Adrenal gland (tissue), 5 donors: ENCODE measurements around the gene LRRK1.

ENCODE experiments used
- CTCF ChIP-seq, 6 experiments: fragments of 450-650 bp in 4 of 6; fragments of 200-600 bp in 2 of 6; sonication (generic) in 1 of 6; IDR thresholded peaks; 1 replicate in 5 of 6; 2 replicates in 1 of 6; pipeline versions ENCODE4 v1.5.1 to v1.8.0; 2016 to 2021; ENCODE audit warnings: antibody characterized with exemption in 6 of 6, mild to moderate bottlenecking in 2 of 6, moderate library complexity in 1 of 6
- POLR2A ChIP-seq, 2 donors: fragments of 450-650 bp; IDR thresholded peaks; one replicate each; pipeline ENCODE4 v1.6.1; 2017; ENCODE audit warnings: antibody characterized with exemption in 2 of 2, mild to moderate bottlenecking in 2 of 2, moderate library complexity in 1 of 2
- donor health status: DM: no; HTN: no; CAD: no.

- TF ChIP-seq CTCF (IDR thresholded peaks at IDR 0.05): no peak
- TF ChIP-seq POLR2A (IDR thresholded peaks at IDR 0.05): no peak
These were observed 13.7 kb downstream of the LRRK1 start for GRCh38 chr15:100932676-100933348.
